Esophagus (tissue), 2 donors: ENCODE results near the gene CTCFL. TPM values are rescaled to one million over a fixed set of nuclear protein-coding genes. Genes with fewer than 3 reads are reported as not detected.

Experiments
- H3K27ac ChIP-seq, 2 donors: one replicate each; pipeline ENCODE4 v1.5.1; 2013; ENCODE audit warnings: low read depth in 2 of 2, mild to moderate bottlenecking in 2 of 2, inconsistent platforms in 1 of 2, low read length in 1 of 2, moderate library complexity in 1 of 2
- H3K27me3 ChIP-seq, 2 donors: one replicate each; pipeline ENCODE4 v1.6.1; 2013; ENCODE audit warnings: low read length in 2 of 2, control low read depth in 1 of 2, mild to moderate bottlenecking in 1 of 2; ENCODE audit not compliant: insufficient read depth in 2 of 2, control insufficient read depth in 1 of 2
- H3K36me3 ChIP-seq, 2 donors: one replicate each; pipeline ENCODE4 v1.6.1; 2013; ENCODE audit warnings: low read length in 1 of 2; ENCODE audit not compliant: control insufficient read depth in 2 of 2, insufficient read depth in 2 of 2
- H3K4me1 ChIP-seq, 2 donors: one replicate each; pipeline ENCODE4 v1.6.1; 2013; ENCODE audit warnings: low read length in 1 of 2; ENCODE audit not compliant: control insufficient read depth in 2 of 2, insufficient read depth in 2 of 2
- H3K4me3 ChIP-seq, 2 donors: one replicate each; pipeline ENCODE4 v1.5.1; 2013; ENCODE audit warnings: low read length in 2 of 2, mild to moderate bottlenecking in 2 of 2, low read depth in 1 of 2, moderate library complexity in 1 of 2
- H3K9me3 ChIP-seq, 2 donors: one replicate each; pipeline ENCODE4 v1.6.1; 2013; ENCODE audit warnings: mild to moderate bottlenecking in 2 of 2, low read depth in 1 of 2, low read length in 1 of 2, moderate library complexity in 1 of 2; ENCODE audit not compliant: control insufficient read depth in 2 of 2, insufficient read depth in 1 of 2
- WGBS, 2 donors: extraction: QIAGEN DNeasy Blood & Tissue Kit; methylation state at CpG; one replicate each; pipeline ENCODE4 v1.1.7; 2013; 5-methylcytosine and 5-hydroxymethylcytosine counted together
- polyA plus RNA-seq, 2 donors: library from polyadenylated mRNA; stranded (reverse); fragments of 200-250 nt; gene quantifications; one replicate each; pipeline ENCODE4 v1.2.3, GENCODE V29; 2013
- donor health status: healthy with polysubstance abuse.
- donor health status: Bipolar disorder and iron deficiency.

The CTCFL gene
- polyA plus RNA-seq, 2 donors = not detected

DNA sequence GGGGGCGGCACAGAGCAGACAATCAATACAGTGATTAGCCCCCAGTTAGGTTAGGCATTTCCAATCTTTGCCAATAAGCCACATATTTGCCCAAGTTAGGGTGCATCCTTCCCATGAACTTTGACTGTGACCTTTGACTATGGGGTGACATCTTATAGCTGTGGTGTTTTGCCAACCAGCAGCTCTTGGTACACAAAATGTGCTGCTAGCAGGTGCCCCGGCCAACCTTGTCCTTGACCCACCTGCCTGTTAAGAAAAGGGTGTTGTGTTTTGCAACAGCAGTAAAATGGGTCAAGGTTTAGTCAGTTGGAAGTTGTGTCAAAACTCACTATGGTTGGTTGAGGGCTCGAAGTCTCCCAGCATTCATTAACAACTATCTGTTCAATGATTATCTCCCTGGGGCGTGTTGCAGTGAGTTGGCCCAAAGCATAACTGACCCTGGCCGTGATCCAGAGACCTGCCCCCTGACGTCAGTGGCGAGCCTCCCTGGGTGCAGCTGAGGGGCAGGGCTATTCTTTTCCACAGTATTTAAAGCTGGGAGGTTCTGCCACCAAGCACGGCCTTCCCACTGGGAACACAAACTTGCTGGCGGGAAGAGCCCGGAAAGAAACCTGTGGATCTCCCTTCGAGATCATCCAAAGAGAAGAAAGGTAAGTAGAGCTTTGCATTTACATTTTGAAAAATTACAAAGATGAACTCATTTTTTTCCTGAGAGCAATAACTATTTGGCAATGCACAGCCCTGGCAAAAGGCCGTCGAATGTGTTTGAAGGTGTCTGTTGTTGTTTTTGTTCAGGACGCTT lies 35.8 kb upstream of the CTCFL start, which contains the start of gene PCK1:
Gene PCK1, plus strand, starts transcription at position 557 of the 802 bp plus-strand sequence. CDS start 302 bp downstream, outside the sequence.
- WGBS, 2 donors = 39% methylated on average over 14 of the region's 14 CpGs
- no peaks in the 10 kb centered on the region for H3K27me3 ChIP-seq
- no peak within 1 kb of the TSS for H3K27ac ChIP-seq
- no peaks in the 10 kb centered on the region for H3K36me3 ChIP-seq
- no peaks in the 10 kb centered on the region for H3K9me3 ChIP-seq
- H3K4me1 ChIP-seq = no peaks in the 10 kb centered on the region
- no peak within 1 kb of the TSS for H3K4me3 ChIP-seq

GRCh38 chr20:57559658-57560553 lies 35.0 kb upstream of the CTCFL start:
- WGBS, 2 donors = 90% methylated on average over 8 of the region's 8 CpGs
- H3K27me3 ChIP-seq = no peaks in the 10 kb centered on the region
- no peak overlapping the region for H3K27ac ChIP-seq

GRCh38 chr20:57559289-57559634 lies 34.3 kb upstream of the CTCFL start:
- H3K4me3 ChIP-seq = no peak overlapping the region
- H3K36me3 ChIP-seq = no peaks in the 10 kb centered on the region
- no peak overlapping the region for H3K27ac ChIP-seq
- no peaks in the 10 kb centered on the region for H3K4me1 ChIP-seq
- 88 to 91% methylated on average over 10 of the region's 10 CpGs for WGBS, 2 donors
- H3K27me3 ChIP-seq = no peaks in the 10 kb centered on the region
- no peaks in the 10 kb centered on the region for H3K9me3 ChIP-seq

More at GRCh38 chr20:57559658-57560553, 35.0 kb upstream of the CTCFL start:
- no peaks in the 10 kb centered on the region for H3K36me3 ChIP-seq
- H3K4me3 ChIP-seq = no peak overlapping the region
- no peaks in the 10 kb centered on the region for H3K9me3 ChIP-seq
- H3K4me1 ChIP-seq = no peaks in the 10 kb centered on the region

- no peaks in the 10 kb centered on the region for H3K9me3 ChIP-seq
Measured at GRCh38 chr20:57558614-57559288, 33.8 kb upstream of the CTCFL start.

GRCh38 chr20:57557926-57558613 lies 33.1 kb upstream of the CTCFL start:
- H3K27me3 ChIP-seq = no peaks in the 10 kb centered on the region
- H3K4me1 ChIP-seq = no peaks in the 10 kb centered on the region
- H3K9me3 ChIP-seq = no peaks in the 10 kb centered on the region
- H3K36me3 ChIP-seq = no peaks in the 10 kb centered on the region
- 72 to 78% methylated on average over 9 of the region's 9 CpGs for WGBS, 2 donors
- H3K27ac ChIP-seq = no peak overlapping the region
- H3K4me3 ChIP-seq = no peak overlapping the region

More at GRCh38 chr20:57558614-57559288, 33.8 kb upstream of the CTCFL start:
- H3K4me1 ChIP-seq = no peaks in the 10 kb centered on the region
- H3K27me3 ChIP-seq = no peaks in the 10 kb centered on the region
- H3K27ac ChIP-seq = no peak overlapping the region
- H3K36me3 ChIP-seq = no peaks in the 10 kb centered on the region
- no peak overlapping the region for H3K4me3 ChIP-seq
- 68 to 75% methylated on average over 15 of the region's 15 CpGs for WGBS, 2 donors

GRCh38 chr20:57556980-57557274 lies 32.0 kb upstream of the CTCFL start:
- WGBS, 2 donors = 81 to 86% methylated on average over 3 of the region's 3 CpGs
- H3K4me1 ChIP-seq = no peaks in the 10 kb centered on the region
- no peak overlapping the region for H3K27ac ChIP-seq

GRCh38 chr20:57555457-57556184 lies 30.7 kb upstream of the CTCFL start:
- Histone ChIP-seq H3K27me3 (no peaks in the 10 kb centered on the region), H3K27ac (no peak overlapping the region), H3K4me1 (no peaks in the 10 kb centered on the region), H3K36me3 (no peaks in the 10 kb centered on the region), H3K4me3 (no peak overlapping the region), H3K9me3 (no peaks in the 10 kb centered on the region)
- 74 to 83% methylated on average over 11 of the region's 11 CpGs for WGBS, 2 donors

More at GRCh38 chr20:57556980-57557274, 32.0 kb upstream of the CTCFL start:
- H3K27me3 ChIP-seq = no peaks in the 10 kb centered on the region
- no peaks in the 10 kb centered on the region for H3K36me3 ChIP-seq
- H3K9me3 ChIP-seq = no peaks in the 10 kb centered on the region
- no peak overlapping the region for H3K4me3 ChIP-seq

GRCh38 chr20:57553376-57554018 lies 28.6 kb upstream of the CTCFL start:
- WGBS, 2 donors = 86 to 87% methylated on average over 11 of the region's 11 CpGs
- H3K9me3 ChIP-seq = no peaks in the 10 kb centered on the region

More at GRCh38 chr20:57553376-57554018, 28.6 kb upstream of the CTCFL start:
- H3K27me3 ChIP-seq = no peaks in the 10 kb centered on the region
- H3K27ac ChIP-seq = no peak overlapping the region
- no peaks in the 10 kb centered on the region for H3K36me3 ChIP-seq
- H3K4me3 ChIP-seq = no peak overlapping the region
- no peaks in the 10 kb centered on the region for H3K4me1 ChIP-seq
